OCI-LY7 (cell line): ENCODE results near the gene HS1BP3.

Experiments
- EZH2phosphoT487 ChIP-seq: fragments of 200-600 bp; sonication (generic); IDR thresholded peaks from 2 replicates; pipeline ENCODE4 v1.6.1; 2018; ENCODE audit warnings: low read depth, borderline replicate concordance, mild to moderate bottlenecking, mixed run types, antibody characterized with exemption, low read length, moderate library complexity, mixed read lengths
- TF ChIP-seq, protein P1 (sequence below): fragments of 200-600 bp; sonication (generic); conservative IDR thresholded peaks from 2 replicates; pipeline ENCODE4 v1.5.1; 2014; ENCODE audit warnings: mild to moderate bottlenecking, antibody characterized with exemption, low read length, moderate library complexity, mixed read lengths

- TF ChIP-seq, protein P1, sequence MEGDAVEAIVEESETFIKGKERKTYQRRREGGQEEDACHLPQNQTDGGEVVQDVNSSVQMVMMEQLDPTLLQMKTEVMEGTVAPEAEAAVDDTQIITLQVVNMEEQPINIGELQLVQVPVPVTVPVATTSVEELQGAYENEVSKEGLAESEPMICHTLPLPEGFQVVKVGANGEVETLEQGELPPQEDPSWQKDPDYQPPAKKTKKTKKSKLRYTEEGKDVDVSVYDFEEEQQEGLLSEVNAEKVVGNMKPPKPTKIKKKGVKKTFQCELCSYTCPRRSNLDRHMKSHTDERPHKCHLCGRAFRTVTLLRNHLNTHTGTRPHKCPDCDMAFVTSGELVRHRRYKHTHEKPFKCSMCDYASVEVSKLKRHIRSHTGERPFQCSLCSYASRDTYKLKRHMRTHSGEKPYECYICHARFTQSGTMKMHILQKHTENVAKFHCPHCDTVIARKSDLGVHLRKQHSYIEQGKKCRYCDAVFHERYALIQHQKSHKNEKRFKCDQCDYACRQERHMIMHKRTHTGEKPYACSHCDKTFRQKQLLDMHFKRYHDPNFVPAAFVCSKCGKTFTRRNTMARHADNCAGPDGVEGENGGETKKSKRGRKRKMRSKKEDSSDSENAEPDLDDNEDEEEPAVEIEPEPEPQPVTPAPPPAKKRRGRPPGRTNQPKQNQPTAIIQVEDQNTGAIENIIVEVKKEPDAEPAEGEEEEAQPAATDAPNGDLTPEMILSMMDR = no peak
- no peak for TF ChIP-seq EZH2phosphoT487
These were observed 60.8 kb downstream of the HS1BP3 start for GRCh38 chr2:20589975-20590703.
